HepG2 (cell line): ENCODE results near the gene WDR13. TPM values are rescaled to one million over a fixed set of nuclear protein-coding genes. Genes with fewer than 3 reads are reported as not detected.

Source experiments
- GATA4 ChIP-seq: sonication (generic); IDR thresholded peaks from 2 replicates; pipeline ENCODE4 v1.6.1; 2016; ENCODE audit warnings: antibody characterized with exemption, low read depth, borderline replicate concordance
- MBNL3 ChIP-seq: fragments of 250-450 bp; sonication (Bioruptor Pico); conservative IDR thresholded peaks from 2 replicates; pipeline ENCODE4 v1.8.0; 2022; ENCODE audit warnings: mild to moderate bottlenecking, inconsistent platforms
- RFX1 ChIP-seq: fragments of 450-650 bp; IDR thresholded peaks from 2 replicates; pipeline ENCODE4 v1.6.1; 2017
- TMF1 ChIP-seq: sonication (generic); formaldehyde crosslinking; IDR thresholded peaks from 2 replicates; pipeline ENCODE4 v1.8.1; 2022; ENCODE audit warnings: low read depth, missing genetic modification reagents
- ZMYM4 ChIP-seq: sonication (generic); formaldehyde crosslinking; IDR thresholded peaks from 2 replicates; pipeline ENCODE4 v1.8.1; 2023; ENCODE audit warnings: mild to moderate bottlenecking, missing genetic modification reagents
- ZNF296 ChIP-seq: sonication (generic); formaldehyde crosslinking; conservative IDR thresholded peaks from 2 replicates; pipeline ENCODE4 v1.5.0; 2020; ENCODE audit warnings: mild to moderate bottlenecking, missing genetic modification reagents
- ZNF460 ChIP-seq: sonication (generic); formaldehyde crosslinking; IDR thresholded peaks from 2 replicates; pipeline ENCODE4 v1.5.1; 2020; ENCODE audit warnings: missing genetic modification reagents, mild to moderate bottlenecking, borderline replicate concordance
- ZNF614 ChIP-seq: IDR thresholded peaks from 2 replicates; pipeline ENCODE4 v1.6.1; 2018; ENCODE audit warnings: missing biosample characterization, missing genetic modification reagents, inconsistent platforms, borderline replicate concordance
- polyA plus RNA-seq, 8 experiments: library from polyadenylated mRNA; depleted of rRNA in 3 of 8; stranded (reverse) in 7 of 8; unstranded in 1 of 8; fragments of >200 nt; fragmentation: Illumina TruSeq in 4 of 8; extraction: Trizol in 4 of 8; gene quantifications; 2 replicates each; pipeline versions ENCODE4 v1.2.1 to v1.2.3, GENCODE V29; 2011 to 2016; ENCODE audit warnings: low read depth in 4 of 8, missing spikeins in 1 of 8, mixed read lengths in 1 of 8; ENCODE audit not compliant: insufficient read depth in 1 of 8
- total RNA-seq, 5 experiments: library from RNA; depleted of rRNA; stranded (reverse); fragments of >200 nt; fragmentation: Illumina TruSeq; extraction: Trizol; gene quantifications; 2 replicates each; pipeline ENCODE4 v1.2.3, GENCODE V29; 2016; ENCODE audit warnings: low read depth in 1 of 5
- TF ChIP-seq, protein P1 (sequence below): sonication (generic); formaldehyde crosslinking; IDR thresholded peaks from 2 replicates; pipeline ENCODE4 v1.5.0; 2020; ENCODE audit warnings: mild to moderate bottlenecking, missing genetic modification reagents
- TF ChIP-seq, protein P2 (sequence below): sonication (generic); formaldehyde crosslinking; IDR thresholded peaks from 2 replicates; pipeline ENCODE4 v1.4.0; 2020; ENCODE audit warnings: mild to moderate bottlenecking, missing genetic modification reagents
- TF ChIP-seq, protein P3 (sequence below): sonication (generic); formaldehyde crosslinking; IDR thresholded peaks from 2 replicates; pipeline ENCODE4 v1.4.0; 2020; ENCODE audit warnings: missing genetic modification reagents

Gene WDR13
- total and polyA plus RNA-seq, 2 of the 13 experiments (the other 11 are each of a cell fraction or from before 2014, with no cell fraction given) = 28.7 to 37.1 TPM

DNA sequence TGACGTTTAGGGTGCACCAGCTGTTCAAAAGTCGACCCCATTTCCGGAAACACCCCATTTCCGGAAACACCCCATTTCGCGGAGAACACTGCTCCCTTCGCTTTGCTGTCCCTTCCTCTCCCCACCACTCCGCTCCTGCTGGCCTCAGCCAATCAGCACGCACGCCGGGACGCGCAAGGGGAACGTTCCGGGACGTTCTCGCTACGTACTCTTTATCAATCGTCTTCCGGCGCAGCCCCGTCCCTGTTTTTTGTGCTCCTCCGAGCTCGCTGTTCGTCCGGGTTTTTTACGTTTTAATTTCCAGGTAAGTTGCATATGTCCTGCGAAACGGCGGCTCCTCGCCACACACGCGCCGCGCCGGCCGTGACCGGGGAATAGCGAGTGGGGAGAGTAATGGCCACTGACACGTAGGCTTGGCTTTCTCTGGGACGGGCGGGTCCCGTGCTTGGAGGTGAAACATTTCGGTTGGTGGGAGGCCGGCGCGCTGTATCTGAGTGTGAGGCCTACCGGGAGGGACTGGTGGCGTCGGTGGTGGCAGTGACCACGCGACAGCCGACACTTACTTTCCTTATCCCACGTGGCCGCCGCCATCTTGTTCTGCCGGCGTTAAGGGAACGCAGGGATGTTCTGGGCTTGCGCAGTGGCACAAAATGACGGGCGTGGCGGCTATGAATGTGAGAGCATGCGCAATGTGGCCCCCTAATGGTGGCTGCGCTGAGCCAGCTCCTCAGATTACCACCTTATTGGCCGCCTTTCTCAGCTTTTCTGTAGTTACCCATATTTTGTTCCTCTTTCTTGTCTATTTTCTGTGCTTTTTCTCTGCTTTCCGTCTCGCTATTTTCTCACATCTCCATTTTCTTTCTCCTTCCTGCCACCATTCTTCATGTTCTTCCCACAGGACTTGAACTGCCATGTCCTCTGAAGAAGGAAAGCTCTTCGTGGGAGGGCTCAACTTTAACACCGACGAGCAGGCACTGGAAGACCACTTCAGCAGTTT, 22.7 kb upstream of the WDR13 start, which contains the start of gene RBM3 (continued):
- TF ChIP-seq GATA4 = no peak
- TF ChIP-seq, protein P1, sequence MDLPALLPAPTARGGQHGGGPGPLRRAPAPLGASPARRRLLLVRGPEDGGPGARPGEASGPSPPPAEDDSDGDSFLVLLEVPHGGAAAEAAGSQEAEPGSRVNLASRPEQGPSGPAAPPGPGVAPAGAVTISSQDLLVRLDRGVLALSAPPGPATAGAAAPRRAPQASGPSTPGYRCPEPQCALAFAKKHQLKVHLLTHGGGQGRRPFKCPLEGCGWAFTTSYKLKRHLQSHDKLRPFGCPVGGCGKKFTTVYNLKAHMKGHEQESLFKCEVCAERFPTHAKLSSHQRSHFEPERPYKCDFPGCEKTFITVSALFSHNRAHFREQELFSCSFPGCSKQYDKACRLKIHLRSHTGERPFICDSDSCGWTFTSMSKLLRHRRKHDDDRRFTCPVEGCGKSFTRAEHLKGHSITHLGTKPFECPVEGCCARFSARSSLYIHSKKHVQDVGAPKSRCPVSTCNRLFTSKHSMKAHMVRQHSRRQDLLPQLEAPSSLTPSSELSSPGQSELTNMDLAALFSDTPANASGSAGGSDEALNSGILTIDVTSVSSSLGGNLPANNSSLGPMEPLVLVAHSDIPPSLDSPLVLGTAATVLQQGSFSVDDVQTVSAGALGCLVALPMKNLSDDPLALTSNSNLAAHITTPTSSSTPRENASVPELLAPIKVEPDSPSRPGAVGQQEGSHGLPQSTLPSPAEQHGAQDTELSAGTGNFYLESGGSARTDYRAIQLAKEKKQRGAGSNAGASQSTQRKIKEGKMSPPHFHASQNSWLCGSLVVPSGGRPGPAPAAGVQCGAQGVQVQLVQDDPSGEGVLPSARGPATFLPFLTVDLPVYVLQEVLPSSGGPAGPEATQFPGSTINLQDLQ (CRISPR knock-in tag) = no peak
- TF ChIP-seq ZNF296 (CRISPR knock-in tag) = no peak
- TF ChIP-seq, protein P2, sequence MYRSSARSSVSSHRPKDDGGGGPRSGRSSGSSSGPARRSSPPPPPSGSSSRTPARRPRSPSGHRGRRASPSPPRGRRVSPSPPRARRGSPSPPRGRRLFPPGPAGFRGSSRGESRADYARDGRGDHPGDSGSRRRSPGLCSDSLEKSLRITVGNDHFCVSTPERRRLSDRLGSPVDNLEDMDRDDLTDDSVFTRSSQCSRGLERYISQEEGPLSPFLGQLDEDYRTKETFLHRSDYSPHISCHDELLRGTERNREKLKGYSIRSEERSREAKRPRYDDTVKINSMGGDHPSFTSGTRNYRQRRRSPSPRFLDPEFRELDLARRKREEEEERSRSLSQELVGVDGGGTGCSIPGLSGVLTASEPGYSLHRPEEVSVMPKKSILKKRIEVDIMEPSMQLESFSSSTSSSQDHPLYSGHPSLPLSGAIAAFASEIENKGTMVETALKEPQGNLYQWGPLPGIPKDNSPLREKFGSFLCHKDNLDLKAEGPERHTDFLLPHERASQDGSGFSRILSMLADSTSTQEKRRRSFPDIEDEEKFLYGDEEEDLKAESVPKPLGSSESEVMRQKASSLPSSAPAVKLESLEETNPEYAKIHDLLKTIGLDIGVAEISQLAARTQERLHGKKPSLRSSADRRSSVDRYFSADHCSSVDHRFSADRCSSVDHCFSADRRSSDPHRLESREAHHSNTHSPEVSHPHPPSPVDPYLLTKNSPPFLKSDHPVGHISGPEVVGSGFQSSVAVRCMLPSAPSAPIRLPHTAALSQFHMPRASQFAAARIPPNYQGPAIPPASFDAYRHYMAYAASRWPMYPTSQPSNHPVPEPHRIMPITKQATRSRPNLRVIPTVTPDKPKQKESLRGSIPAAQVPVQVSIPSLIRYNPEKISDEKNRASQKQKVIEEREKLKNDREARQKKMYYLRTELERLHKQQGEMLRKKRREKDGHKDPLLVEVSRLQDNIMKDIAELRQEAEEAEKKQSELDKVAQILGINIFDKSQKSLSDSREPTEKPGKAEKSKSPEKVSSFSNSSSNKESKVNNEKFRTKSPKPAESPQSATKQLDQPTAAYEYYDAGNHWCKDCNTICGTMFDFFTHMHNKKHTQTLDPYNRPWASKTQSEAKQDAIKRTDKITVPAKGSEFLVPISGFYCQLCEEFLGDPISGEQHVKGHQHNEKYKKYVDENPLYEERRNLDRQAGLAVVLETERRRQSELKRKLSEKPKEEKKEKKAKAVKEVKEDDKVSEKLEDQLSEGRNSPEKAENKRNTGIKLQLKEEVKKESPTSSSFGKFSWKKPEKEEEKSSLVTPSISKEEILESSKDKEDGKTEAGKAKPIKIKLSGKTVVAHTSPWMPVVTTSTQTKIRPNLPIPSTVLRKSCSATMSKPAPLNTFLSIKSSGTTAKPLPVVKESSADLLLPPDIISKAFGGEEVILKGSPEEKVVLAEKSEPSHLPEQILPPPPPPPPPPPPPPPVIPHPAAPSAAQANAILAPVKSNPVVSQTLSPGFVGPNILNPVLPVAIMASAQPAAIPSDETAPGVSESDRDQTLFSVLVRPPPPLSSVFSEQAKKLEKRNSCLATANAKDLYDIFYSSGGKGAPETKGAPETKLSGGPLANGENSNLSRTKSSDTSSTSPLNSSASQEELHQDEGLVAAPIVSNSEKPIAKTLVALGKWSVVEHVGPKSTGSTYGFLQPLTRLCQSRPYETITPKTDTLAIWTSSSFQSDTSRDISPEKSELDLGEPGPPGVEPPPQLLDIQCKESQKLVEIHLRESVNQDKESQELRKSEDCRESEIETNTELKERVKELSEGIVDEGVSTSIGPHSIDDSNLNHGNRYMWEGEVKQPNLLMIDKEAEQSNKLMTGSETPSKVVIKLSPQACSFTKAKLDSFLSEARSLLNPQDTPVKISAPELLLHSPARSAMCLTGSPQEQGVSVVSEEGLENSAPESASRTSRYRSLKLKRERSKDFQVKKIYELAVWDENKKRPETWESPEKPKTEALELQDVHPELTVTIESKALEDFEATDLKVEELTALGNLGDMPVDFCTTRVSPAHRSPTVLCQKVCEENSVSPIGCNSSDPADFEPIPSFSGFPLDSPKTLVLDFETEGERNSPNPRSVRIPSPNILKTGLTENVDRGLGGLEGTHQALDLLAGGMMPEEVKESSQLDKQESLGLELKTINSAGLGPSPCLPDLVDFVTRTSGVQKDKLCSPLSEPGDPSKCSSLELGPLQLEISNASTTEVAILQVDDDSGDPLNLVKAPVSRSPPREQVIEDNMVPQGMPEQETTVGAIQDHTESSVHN (CRISPR knock-in tag) = no peak
- TF ChIP-seq, protein P3, sequence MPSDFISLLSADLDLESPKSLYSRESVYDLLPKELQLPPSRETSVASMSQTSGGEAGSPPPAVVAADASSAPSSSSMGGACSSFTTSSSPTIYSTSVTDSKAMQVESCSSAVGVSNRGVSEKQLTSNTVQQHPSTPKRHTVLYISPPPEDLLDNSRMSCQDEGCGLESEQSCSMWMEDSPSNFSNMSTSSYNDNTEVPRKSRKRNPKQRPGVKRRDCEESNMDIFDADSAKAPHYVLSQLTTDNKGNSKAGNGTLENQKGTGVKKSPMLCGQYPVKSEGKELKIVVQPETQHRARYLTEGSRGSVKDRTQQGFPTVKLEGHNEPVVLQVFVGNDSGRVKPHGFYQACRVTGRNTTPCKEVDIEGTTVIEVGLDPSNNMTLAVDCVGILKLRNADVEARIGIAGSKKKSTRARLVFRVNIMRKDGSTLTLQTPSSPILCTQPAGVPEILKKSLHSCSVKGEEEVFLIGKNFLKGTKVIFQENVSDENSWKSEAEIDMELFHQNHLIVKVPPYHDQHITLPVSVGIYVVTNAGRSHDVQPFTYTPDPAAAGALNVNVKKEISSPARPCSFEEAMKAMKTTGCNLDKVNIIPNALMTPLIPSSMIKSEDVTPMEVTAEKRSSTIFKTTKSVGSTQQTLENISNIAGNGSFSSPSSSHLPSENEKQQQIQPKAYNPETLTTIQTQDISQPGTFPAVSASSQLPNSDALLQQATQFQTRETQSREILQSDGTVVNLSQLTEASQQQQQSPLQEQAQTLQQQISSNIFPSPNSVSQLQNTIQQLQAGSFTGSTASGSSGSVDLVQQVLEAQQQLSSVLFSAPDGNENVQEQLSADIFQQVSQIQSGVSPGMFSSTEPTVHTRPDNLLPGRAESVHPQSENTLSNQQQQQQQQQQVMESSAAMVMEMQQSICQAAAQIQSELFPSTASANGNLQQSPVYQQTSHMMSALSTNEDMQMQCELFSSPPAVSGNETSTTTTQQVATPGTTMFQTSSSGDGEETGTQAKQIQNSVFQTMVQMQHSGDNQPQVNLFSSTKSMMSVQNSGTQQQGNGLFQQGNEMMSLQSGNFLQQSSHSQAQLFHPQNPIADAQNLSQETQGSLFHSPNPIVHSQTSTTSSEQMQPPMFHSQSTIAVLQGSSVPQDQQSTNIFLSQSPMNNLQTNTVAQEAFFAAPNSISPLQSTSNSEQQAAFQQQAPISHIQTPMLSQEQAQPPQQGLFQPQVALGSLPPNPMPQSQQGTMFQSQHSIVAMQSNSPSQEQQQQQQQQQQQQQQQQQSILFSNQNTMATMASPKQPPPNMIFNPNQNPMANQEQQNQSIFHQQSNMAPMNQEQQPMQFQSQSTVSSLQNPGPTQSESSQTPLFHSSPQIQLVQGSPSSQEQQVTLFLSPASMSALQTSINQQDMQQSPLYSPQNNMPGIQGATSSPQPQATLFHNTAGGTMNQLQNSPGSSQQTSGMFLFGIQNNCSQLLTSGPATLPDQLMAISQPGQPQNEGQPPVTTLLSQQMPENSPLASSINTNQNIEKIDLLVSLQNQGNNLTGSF (CRISPR knock-in tag) = no peak
- TF ChIP-seq TMF1 = peak; percentile 60; the same call in 1 of the 2 replicates
- 0 out of 2 replicates have a peak, but pooled peaks have one; percentile 45 for TF ChIP-seq ZMYM4 (CRISPR knock-in tag)
- TF ChIP-seq RFX1 = no peak
- no peak for TF ChIP-seq ZNF460 (CRISPR knock-in tag)
- TF ChIP-seq ZNF614 = 0 out of 2 replicates have a peak, but pooled peaks have one; percentile 17
- no peak for TF ChIP-seq MBNL3 (CRISPR knock-in tag)
